GM12878 (cell line): Measurements from ENCODE around the gene KLK3. TPM values are rescaled to one million over a fixed set of nuclear protein-coding genes. Genes with fewer than 3 reads are reported as not detected.

Experiments used
- ATF3 ChIP-seq: IDR thresholded peaks from 2 replicates; pipeline ENCODE4 v1.6.1; 2011; ENCODE audit warnings: low read depth, mild to moderate bottlenecking, low read length, moderate library complexity, borderline replicate concordance; ENCODE audit errors: extremely low read depth
- CREM ChIP-seq: IDR thresholded peaks from 2 replicates; pipeline ENCODE4 v1.6.1; 2014; ENCODE audit warnings: antibody characterized with exemption, low read depth
- EP300 ChIP-seq, 2 experiments: fragments of 150-350 bp in 1 of 2; IDR thresholded peaks; 2 replicates each; pipeline ENCODE4 v1.6.1; 2011 to 2012; ENCODE audit warnings: low read depth in 2 of 2, low read length in 2 of 2, borderline replicate concordance in 1 of 2, improper control_type of control experiment in 1 of 2, inconsistent platforms in 1 of 2; ENCODE audit not compliant: control insufficient read depth in 1 of 2
- ETV6 ChIP-seq, 2 experiments: fragments of 450-650 bp in 1 of 2; IDR thresholded peaks in 1 of 2; conservative IDR thresholded peaks in 1 of 2; 2 replicates each; pipeline ENCODE4 v1.6.1; 2014; ENCODE audit warnings: antibody characterized with exemption in 1 of 2, borderline replicate concordance in 1 of 2, low read depth in 1 of 2, mild to moderate bottlenecking in 1 of 2, moderate library complexity in 1 of 2
- GABPA ChIP-seq: IDR thresholded peaks from 2 replicates; pipeline ENCODE4 v1.6.1; 2014; ENCODE audit warnings: antibody characterized with exemption, low read depth, mild to moderate bottlenecking, inconsistent platforms
- IRF3 ChIP-seq: fragments of 450-650 bp; IDR thresholded peaks from 2 replicates; pipeline ENCODE4 v1.6.1; 2014; ENCODE audit warnings: mild to moderate bottlenecking
- KLF5 ChIP-seq: fragments of 450-650 bp; IDR thresholded peaks from 2 replicates; pipeline ENCODE4 v1.6.1; 2014; ENCODE audit warnings: mild to moderate bottlenecking; ENCODE audit not compliant: partially characterized antibody
- MAX ChIP-seq: IDR thresholded peaks from 2 replicates; pipeline ENCODE4 v1.6.1; 2012; ENCODE audit warnings: low read depth, low read length, improper control_type of control experiment
- NFIC ChIP-seq: IDR thresholded peaks from 2 replicates; pipeline ENCODE4 v1.6.1; 2012; ENCODE audit warnings: low read depth, mild to moderate bottlenecking, inconsistent platforms, low read length, moderate library complexity
- NR2C1 ChIP-seq: fragments of 450-650 bp; IDR thresholded peaks from 2 replicates; pipeline ENCODE4 v1.6.1; 2017; ENCODE audit warnings: antibody characterized with exemption, mild to moderate bottlenecking, moderate library complexity
- RAD51 ChIP-seq: fragments of 450-650 bp; IDR thresholded peaks from 2 replicates; pipeline ENCODE4 v1.6.1; 2016; ENCODE audit warnings: moderate library complexity, mild to moderate bottlenecking, inconsistent platforms
- SMAD5 ChIP-seq: IDR thresholded peaks from 2 replicates; pipeline ENCODE4 v1.6.1; 2016; ENCODE audit warnings: antibody characterized with exemption, low read depth
- SPI1 ChIP-seq: IDR thresholded peaks from 2 replicates; pipeline ENCODE4 v1.6.1; 2011; ENCODE audit warnings: low read depth, mild to moderate bottlenecking, low read length, moderate library complexity, borderline replicate concordance; ENCODE audit not compliant: insufficient read depth
- SRF ChIP-seq, 2 experiments: IDR thresholded peaks; 2 replicates each; pipeline ENCODE4 v1.6.1; 2011; ENCODE audit warnings: low read depth in 2 of 2, low read length in 2 of 2, mild to moderate bottlenecking in 1 of 2, moderate library complexity in 1 of 2
- ZNF384 ChIP-seq: IDR thresholded peaks from 2 replicates; pipeline ENCODE4 v1.6.1; 2012; ENCODE audit warnings: low read depth, mild to moderate bottlenecking, low read length, improper control_type of control experiment, borderline replicate concordance
- ZNF592 ChIP-seq: fragments of 450-650 bp; IDR thresholded peaks from 2 replicates; pipeline ENCODE4 v1.6.1; 2017; ENCODE audit warnings: mild to moderate bottlenecking, moderate library complexity
- ZNF687 ChIP-seq: fragments of 450-650 bp; IDR thresholded peaks from 2 replicates; pipeline ENCODE4 v1.6.1; 2017; ENCODE audit warnings: mild to moderate bottlenecking, moderate library complexity
- polyA plus RNA-seq, 11 experiments: library from polyadenylated mRNA; depleted of rRNA in 4 of 11; unstranded in 6 of 11; stranded (reverse) in 5 of 11; fragments of >200 nt; fragmentation: Nextera tagmentation in 4 of 11; fragmentation: Illumina TruSeq in 1 of 11; extraction: Ambion mirVana in 4 of 11; extraction: Trizol in 1 of 11; gene quantifications; 1 replicate in 1 of 11; 2 replicates in 10 of 11; pipeline versions ENCODE4 v1.2.1 to v1.2.3, GENCODE V29; 2011 to 2016; ENCODE audit warnings: inconsistent platforms in 2 of 11, missing spikeins in 2 of 11, low read depth in 1 of 11
- total RNA-seq, 4 experiments: library from RNA; depleted of rRNA in 3 of 4; stranded (reverse); fragments of >200 nt in 3 of 4; fragmentation: Illumina TruSeq in 1 of 4; extraction: Trizol in 1 of 4; gene quantifications; 2 replicates each; pipeline versions ENCODE4 v1.2.1 to v1.2.3, GENCODE V29; 2013 to 2021

Gene KLK3
- total and polyA plus RNA-seq, 10 of the 15 experiments (the other 5 are each of a cell fraction or from before 2014, with no cell fraction given) = 0.31 TPM; not detected in 9

GRCh38 chr19:50890422-50891252 lies 35.9 kb downstream of the KLK3 start (continued):
- TF ChIP-seq EP300 (IDR thresholded peaks at IDR 0.05; ENCODE audit: borderline replicate concordance in 1 of 2, control insufficient read depth in 1 of 2, low read depth in 2 of 2, low read length in 2 of 2) (peak; percentile 79 to 82), SRF (IDR thresholded peaks at IDR 0.05; ENCODE audit: low read depth in 2 of 2, low read length in 2 of 2) (no peak), MAX (no peak), RAD51 (peak; percentile 61; the same call in 1 of the 2 replicates), ZNF384 (no peak), CREM (peak; percentile 42; the same call in 1 of the 2 replicates), SMAD5 (no peak), ZNF592 (peak; percentile 63; the same call in 1 of the 2 replicates), ETV6 (conservative IDR thresholded peaks at IDR 0.05 in 1 of 2, IDR thresholded peaks at IDR 0.05 in 1 of 2; ENCODE audit: borderline replicate concordance in 1 of 2, low read depth in 1 of 2) (no peak), NR2C1 (no peak), NFIC (peak; percentile 89; the same call in 1 of the 2 replicates), ZNF687 (peak; percentile 55), KLF5 (no peak), GABPA (no peak), SPI1 (peak; percentile 90), ATF3 (no peak), IRF3 (no peak)
- TF ChIP-seq, all 136 proteins: peak for 33
